Loucy (cell line): ENCODE data around the gene ERAP2.

ENCODE experiments used
- H2AFZ ChIP-seq: fragments of 200-600 bp; sonication (generic); 2 replicates; pipeline ENCODE4 v1.6.0; 2016; ENCODE audit warnings: antibody characterized with exemption, mild to moderate bottlenecking, low read length, moderate library complexity
- H3F3A ChIP-seq: fragments of 200-600 bp; 2 replicates; pipeline ENCODE4 v1.6.0; 2016; ENCODE audit warnings: antibody characterized with exemption, low read depth, mild to moderate bottlenecking
- H3K27me3 ChIP-seq: fragments of 200-600 bp; sonication (generic); 2 replicates; pipeline ENCODE4 v1.6.1; 2014; ENCODE audit warnings: low read length, mild to moderate bottlenecking; ENCODE audit not compliant: insufficient read depth, poor library complexity, severe bottlenecking
- H3K36me3 ChIP-seq: fragments of 200-600 bp; sonication (generic); 2 replicates; pipeline ENCODE4 v1.6.1; 2016; ENCODE audit warnings: low read length; ENCODE audit not compliant: insufficient read depth
- H3K4me1 ChIP-seq: fragments of 200-600 bp; sonication (generic); 2 replicates; pipeline ENCODE4 v1.5.1; 2014; ENCODE audit warnings: low read length, mild to moderate bottlenecking; ENCODE audit not compliant: insufficient read depth, poor library complexity, severe bottlenecking
- H3K4me2 ChIP-seq: fragments of 200-600 bp; sonication (generic); 2 replicates; pipeline ENCODE4 v1.6.0; 2014; ENCODE audit warnings: antibody characterized with exemption, low read length, low read depth, mild to moderate bottlenecking; ENCODE audit not compliant: poor library complexity, severe bottlenecking
- H3K4me3 ChIP-seq: fragments of 200-600 bp; sonication (generic); 2 replicates; pipeline ENCODE4 v1.5.1; 2014; ENCODE audit warnings: low read length, mild to moderate bottlenecking, mixed read lengths; ENCODE audit not compliant: poor library complexity, severe bottlenecking
- H3K79me2 ChIP-seq: fragments of 200-600 bp; sonication (generic); 2 replicates; pipeline ENCODE4 v1.6.1; 2014; ENCODE audit warnings: low read length; ENCODE audit not compliant: insufficient read depth
- H3K9ac ChIP-seq: fragments of 200-600 bp; sonication (generic); 2 replicates; pipeline ENCODE4 v1.6.0; 2014; ENCODE audit warnings: mild to moderate bottlenecking, low read depth, low read length, moderate library complexity; ENCODE audit not compliant: poor library complexity, severe bottlenecking
- H3K9me2 ChIP-seq: fragments of 200-600 bp; sonication (generic); replicated peaks from 2 replicates; pipeline ENCODE4 v1.6.1; 2016; ENCODE audit warnings: low read depth, low read length, mixed read lengths
- H3K9me3 ChIP-seq: fragments of 200-600 bp; sonication (generic); 2 replicates; pipeline ENCODE4 v1.6.1; 2014; ENCODE audit warnings: mild to moderate bottlenecking, antibody characterized with exemption, low read length, low read depth; ENCODE audit not compliant: insufficient read depth
- H4K20me1 ChIP-seq: fragments of 200-600 bp; sonication (generic); 2 replicates; pipeline ENCODE4 v1.6.0; 2014; ENCODE audit warnings: antibody characterized with exemption, low read length, mild to moderate bottlenecking; ENCODE audit not compliant: insufficient read depth, poor library complexity, severe bottlenecking
- CTCF ChIP-seq: fragments of 200-600 bp; sonication (generic); conservative IDR thresholded peaks from 2 replicates; pipeline ENCODE4 v1.5.1; 2014; ENCODE audit warnings: mild to moderate bottlenecking, antibody characterized with exemption, low read length
- EZH2phosphoT487 ChIP-seq: fragments of 200-600 bp; IDR thresholded peaks from 2 replicates; pipeline ENCODE4 v1.6.1; 2018; ENCODE audit warnings: antibody characterized with exemption, mild to moderate bottlenecking, moderate library complexity, borderline replicate concordance

ERAP2 gene

GRCh38 chr5:96901841-96902240 lies 25.5 kb downstream of the ERAP2 start:
- no peaks in the 10 kb centered on the region for H3K9me2 ChIP-seq
- peaks cover 8% of the 10 kb centered on the region; the same call in 1 of the 2 replicates for H3K36me3 ChIP-seq
- H3K79me2 ChIP-seq, result no peaks in the 10 kb centered on the region
- H3K9me3 ChIP-seq, result no peaks in the 10 kb centered on the region
- no peak overlapping the region for H3K4me2 ChIP-seq
- H4K20me1 ChIP-seq, result no peaks in the 10 kb centered on the region
- no peak overlapping the region for H3K4me3 ChIP-seq
- peaks cover 3% of the 10 kb centered on the region for H3K4me1 ChIP-seq
- TF ChIP-seq CTCF, result no peak
- no peak for TF ChIP-seq EZH2phosphoT487
- H3K27me3 ChIP-seq, result no peaks in the 10 kb centered on the region
- H3K9ac ChIP-seq, result no peak overlapping the region
- no peak overlapping the region for H2AFZ ChIP-seq
- no peaks in the 10 kb centered on the region for H3F3A ChIP-seq

- no peak overlapping the region for H3K4me2 ChIP-seq
- H3K4me3 ChIP-seq, result no peak overlapping the region
- no peaks in the 10 kb centered on the region for H3K9me3 ChIP-seq
- no peaks in the 10 kb centered on the region for H3K9me2 ChIP-seq
- TF ChIP-seq EZH2phosphoT487, result no peak
- no peak for TF ChIP-seq CTCF
- no peak overlapping the region for H2AFZ ChIP-seq
- no peaks in the 10 kb centered on the region for H3K4me1 ChIP-seq
- H3F3A ChIP-seq, result no peaks in the 10 kb centered on the region
- H3K27me3 ChIP-seq, result no peaks in the 10 kb centered on the region
- H3K79me2 ChIP-seq, result no peaks in the 10 kb centered on the region
- no peak overlapping the region for H3K9ac ChIP-seq
- no peaks in the 10 kb centered on the region for H4K20me1 ChIP-seq
- peaks cover 8% of the 10 kb centered on the region; the same call in 1 of the 2 replicates for H3K36me3 ChIP-seq
These were observed 26.6 kb downstream of the ERAP2 start for GRCh38 chr5:96902876-96903275.

GRCh38 chr5:96903300-96903699 lies 27.0 kb downstream of the ERAP2 start:
- Histone ChIP-seq H3K4me2 (no peak overlapping the region), H3K9me2 (no peaks in the 10 kb centered on the region), H3F3A (no peaks in the 10 kb centered on the region), H3K79me2 (no peaks in the 10 kb centered on the region), H3K27me3 (no peaks in the 10 kb centered on the region), H3K4me1 (no peaks in the 10 kb centered on the region), H3K4me3 (no peak overlapping the region), H2AFZ (no peak overlapping the region), H3K36me3 (peaks cover 8% of the 10 kb centered on the region; the same call in 1 of the 2 replicates), H3K9me3 (no peaks in the 10 kb centered on the region), H3K9ac (no peak overlapping the region), H4K20me1 (no peaks in the 10 kb centered on the region)
- TF ChIP-seq CTCF (no peak), EZH2phosphoT487 (no peak)
